C4-2B (cell line): ENCODE measurements around the gene KIF6.

Source experiments
- ZFX ChIP-seq: fragments of 450-650 bp; IDR thresholded peaks from 2 replicates; pipeline ENCODE4 v1.6.1; 2017
- TF ChIP-seq, protein P1 (sequence below): fragments of 450-650 bp; conservative IDR thresholded peaks from 2 replicates; pipeline ENCODE4 v1.5.1; 2017; ENCODE audit warnings: mild to moderate bottlenecking

DNA sequence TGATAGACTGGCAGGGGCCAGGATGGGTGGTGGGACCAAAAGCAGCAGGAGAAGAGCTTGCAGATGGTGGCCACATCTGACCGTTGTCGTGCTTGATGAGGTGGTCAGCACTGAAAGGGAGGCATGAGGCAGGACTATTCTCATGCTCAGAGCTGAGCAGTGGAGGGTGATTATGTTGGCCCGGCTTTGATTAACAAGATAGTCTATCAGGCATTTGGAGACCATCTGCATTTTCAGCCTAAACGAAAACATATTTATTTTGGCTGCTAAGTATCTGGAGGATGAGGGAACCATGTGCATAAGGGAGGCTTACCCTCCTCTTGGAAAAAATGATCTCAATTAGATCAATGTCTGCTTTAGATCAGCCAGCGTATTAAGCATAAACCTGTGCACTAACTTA, 261.1 kb downstream of the KIF6 start:
- TF ChIP-seq, protein P1, sequence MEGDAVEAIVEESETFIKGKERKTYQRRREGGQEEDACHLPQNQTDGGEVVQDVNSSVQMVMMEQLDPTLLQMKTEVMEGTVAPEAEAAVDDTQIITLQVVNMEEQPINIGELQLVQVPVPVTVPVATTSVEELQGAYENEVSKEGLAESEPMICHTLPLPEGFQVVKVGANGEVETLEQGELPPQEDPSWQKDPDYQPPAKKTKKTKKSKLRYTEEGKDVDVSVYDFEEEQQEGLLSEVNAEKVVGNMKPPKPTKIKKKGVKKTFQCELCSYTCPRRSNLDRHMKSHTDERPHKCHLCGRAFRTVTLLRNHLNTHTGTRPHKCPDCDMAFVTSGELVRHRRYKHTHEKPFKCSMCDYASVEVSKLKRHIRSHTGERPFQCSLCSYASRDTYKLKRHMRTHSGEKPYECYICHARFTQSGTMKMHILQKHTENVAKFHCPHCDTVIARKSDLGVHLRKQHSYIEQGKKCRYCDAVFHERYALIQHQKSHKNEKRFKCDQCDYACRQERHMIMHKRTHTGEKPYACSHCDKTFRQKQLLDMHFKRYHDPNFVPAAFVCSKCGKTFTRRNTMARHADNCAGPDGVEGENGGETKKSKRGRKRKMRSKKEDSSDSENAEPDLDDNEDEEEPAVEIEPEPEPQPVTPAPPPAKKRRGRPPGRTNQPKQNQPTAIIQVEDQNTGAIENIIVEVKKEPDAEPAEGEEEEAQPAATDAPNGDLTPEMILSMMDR: no peak
- no peak for TF ChIP-seq ZFX
